ENCODE data around the gene PDPR.
"Not testable (repeated sequence)": the region's sequence is repeated elsewhere in the genome, so short reads cannot be mapped to it uniquely, and the experiment has no call there.

DNA sequence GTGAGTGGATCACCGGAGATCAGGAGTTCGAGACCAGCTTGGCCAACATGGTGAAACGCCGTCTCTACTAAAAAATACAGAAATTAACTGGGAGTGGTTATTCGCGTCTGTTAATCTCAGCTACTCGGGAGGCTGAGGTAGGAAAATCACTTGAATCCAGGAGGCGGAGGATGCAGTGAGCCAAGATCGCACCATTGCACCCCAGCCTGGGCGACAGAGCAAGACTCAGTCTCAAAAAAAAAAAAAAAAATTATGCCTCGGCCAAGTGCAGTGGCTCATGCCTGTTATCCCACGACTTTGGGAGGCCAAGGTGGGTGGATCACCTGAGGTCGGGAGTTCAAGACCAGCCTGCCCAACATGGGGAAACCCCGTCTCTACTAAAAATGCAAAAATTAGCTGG lies 9.7 kb downstream of the PDPR start:
- TF ChIP-seq, protein P1, sequence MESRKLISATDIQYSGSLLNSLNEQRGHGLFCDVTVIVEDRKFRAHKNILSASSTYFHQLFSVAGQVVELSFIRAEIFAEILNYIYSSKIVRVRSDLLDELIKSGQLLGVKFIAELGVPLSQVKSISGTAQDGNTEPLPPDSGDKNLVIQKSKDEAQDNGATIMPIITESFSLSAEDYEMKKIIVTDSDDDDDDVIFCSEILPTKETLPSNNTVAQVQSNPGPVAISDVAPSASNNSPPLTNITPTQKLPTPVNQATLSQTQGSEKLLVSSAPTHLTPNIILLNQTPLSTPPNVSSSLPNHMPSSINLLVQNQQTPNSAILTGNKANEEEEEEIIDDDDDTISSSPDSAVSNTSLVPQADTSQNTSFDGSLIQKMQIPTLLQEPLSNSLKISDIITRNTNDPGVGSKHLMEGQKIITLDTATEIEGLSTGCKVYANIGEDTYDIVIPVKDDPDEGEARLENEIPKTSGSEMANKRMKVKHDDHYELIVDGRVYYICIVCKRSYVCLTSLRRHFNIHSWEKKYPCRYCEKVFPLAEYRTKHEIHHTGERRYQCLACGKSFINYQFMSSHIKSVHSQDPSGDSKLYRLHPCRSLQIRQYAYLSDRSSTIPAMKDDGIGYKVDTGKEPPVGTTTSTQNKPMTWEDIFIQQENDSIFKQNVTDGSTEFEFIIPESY (IDR thresholded peaks at IDR 0.05; ENCODE audit: borderline replicate concordance, low read depth): not testable (repeated sequence)
- TF ChIP-seq GATA2 (CRISPR knock-in tag; IDR thresholded peaks at IDR 0.05); EP300 (IDR thresholded peaks at IDR 0.05; ENCODE audit: borderline replicate concordance in 1 of 2, low read depth in 1 of 2, low read length in 1 of 2); EZH2phosphoT487 (IDR thresholded peaks at IDR 0.05; ENCODE audit: borderline replicate concordance, low read depth); CHD2 (IDR thresholded peaks at IDR 0.05; ENCODE audit: low read length, partially characterized antibody): not testable (repeated sequence)
- TF ChIP-seq, protein P2, sequence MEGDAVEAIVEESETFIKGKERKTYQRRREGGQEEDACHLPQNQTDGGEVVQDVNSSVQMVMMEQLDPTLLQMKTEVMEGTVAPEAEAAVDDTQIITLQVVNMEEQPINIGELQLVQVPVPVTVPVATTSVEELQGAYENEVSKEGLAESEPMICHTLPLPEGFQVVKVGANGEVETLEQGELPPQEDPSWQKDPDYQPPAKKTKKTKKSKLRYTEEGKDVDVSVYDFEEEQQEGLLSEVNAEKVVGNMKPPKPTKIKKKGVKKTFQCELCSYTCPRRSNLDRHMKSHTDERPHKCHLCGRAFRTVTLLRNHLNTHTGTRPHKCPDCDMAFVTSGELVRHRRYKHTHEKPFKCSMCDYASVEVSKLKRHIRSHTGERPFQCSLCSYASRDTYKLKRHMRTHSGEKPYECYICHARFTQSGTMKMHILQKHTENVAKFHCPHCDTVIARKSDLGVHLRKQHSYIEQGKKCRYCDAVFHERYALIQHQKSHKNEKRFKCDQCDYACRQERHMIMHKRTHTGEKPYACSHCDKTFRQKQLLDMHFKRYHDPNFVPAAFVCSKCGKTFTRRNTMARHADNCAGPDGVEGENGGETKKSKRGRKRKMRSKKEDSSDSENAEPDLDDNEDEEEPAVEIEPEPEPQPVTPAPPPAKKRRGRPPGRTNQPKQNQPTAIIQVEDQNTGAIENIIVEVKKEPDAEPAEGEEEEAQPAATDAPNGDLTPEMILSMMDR (IDR thresholded peaks at IDR 0.05): not testable (repeated sequence)
- TF ChIP-seq, protein P3, sequence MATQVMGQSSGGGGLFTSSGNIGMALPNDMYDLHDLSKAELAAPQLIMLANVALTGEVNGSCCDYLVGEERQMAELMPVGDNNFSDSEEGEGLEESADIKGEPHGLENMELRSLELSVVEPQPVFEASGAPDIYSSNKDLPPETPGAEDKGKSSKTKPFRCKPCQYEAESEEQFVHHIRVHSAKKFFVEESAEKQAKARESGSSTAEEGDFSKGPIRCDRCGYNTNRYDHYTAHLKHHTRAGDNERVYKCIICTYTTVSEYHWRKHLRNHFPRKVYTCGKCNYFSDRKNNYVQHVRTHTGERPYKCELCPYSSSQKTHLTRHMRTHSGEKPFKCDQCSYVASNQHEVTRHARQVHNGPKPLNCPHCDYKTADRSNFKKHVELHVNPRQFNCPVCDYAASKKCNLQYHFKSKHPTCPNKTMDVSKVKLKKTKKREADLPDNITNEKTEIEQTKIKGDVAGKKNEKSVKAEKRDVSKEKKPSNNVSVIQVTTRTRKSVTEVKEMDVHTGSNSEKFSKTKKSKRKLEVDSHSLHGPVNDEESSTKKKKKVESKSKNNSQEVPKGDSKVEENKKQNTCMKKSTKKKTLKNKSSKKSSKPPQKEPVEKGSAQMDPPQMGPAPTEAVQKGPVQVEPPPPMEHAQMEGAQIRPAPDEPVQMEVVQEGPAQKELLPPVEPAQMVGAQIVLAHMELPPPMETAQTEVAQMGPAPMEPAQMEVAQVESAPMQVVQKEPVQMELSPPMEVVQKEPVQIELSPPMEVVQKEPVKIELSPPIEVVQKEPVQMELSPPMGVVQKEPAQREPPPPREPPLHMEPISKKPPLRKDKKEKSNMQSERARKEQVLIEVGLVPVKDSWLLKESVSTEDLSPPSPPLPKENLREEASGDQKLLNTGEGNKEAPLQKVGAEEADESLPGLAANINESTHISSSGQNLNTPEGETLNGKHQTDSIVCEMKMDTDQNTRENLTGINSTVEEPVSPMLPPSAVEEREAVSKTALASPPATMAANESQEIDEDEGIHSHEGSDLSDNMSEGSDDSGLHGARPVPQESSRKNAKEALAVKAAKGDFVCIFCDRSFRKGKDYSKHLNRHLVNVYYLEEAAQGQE (IDR thresholded peaks at IDR 0.05; ENCODE audit: low read depth, low read length): not testable (repeated sequence)
